HG03469 (cell line): ENCODE measurements around the gene SF3B1.
"Not testable (repeated sequence)": the region's sequence is repeated elsewhere in the genome, so short reads cannot be mapped to it uniquely, and the experiment has no call there.

Experiments
- ATAC-seq: cut with Tn5 transposase; IDR thresholded peaks from one replicate; pipeline ENCODE4 v1.9.1; 2021; ENCODE audit warnings: mild to moderate bottlenecking, moderate library complexity, moderate number of reproducible peaks; ENCODE audit not compliant: unreplicated experiment

The SF3B1 gene

DNA sequence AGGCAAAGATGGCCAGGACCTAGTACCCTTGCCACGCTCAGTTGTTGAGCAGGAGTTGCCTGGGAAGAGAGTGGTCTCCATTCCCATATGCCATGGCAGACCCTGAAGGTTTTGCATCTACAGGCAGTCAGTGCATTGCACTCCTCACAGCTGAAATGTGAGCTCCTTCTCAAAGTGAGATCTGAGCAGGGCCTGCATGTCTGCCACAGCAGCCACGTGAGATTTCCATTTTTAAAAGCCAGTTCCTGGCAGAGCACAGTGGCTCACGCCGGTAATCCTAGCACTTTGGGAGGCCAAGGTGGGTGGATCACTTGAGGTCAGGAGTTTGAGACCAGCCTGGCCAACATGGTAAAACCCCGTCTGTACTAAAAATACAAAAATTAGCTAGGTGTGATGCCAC, 90.9 kb downstream of the SF3B1 start:
- ATAC-seq = not testable (repeated sequence)

DNA sequence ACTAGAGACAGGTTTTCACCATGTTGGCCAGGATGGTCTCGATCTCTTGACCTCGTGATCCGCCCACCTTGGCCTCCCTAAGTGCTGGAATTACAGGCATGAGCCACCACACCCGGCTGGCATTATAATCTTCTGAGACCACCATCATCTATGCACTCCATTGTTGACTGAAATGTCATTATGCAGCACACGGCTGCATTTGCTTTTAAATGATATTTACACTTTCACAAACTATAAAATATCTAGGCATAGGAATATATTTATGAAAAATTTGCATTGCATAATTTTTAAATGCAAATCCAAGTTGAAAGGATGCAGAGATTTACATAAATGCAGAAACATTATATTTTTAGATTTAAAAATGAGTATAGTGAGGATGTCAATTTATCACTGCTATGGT, 94.2 kb downstream of the SF3B1 start:
- ATAC-seq = no peak
